ENCODE results near the gene HOMEZ. TPM values are rescaled to one million over a fixed set of nuclear protein-coding genes. Genes with fewer than 3 reads are reported as not detected.

The HOMEZ gene
- total and polyA plus RNA-seq, 2 donors (not counting 3 experiments of a cell fraction or from before 2014, with no cell fraction given), result 11.3 to 16.8 TPM

DNA sequence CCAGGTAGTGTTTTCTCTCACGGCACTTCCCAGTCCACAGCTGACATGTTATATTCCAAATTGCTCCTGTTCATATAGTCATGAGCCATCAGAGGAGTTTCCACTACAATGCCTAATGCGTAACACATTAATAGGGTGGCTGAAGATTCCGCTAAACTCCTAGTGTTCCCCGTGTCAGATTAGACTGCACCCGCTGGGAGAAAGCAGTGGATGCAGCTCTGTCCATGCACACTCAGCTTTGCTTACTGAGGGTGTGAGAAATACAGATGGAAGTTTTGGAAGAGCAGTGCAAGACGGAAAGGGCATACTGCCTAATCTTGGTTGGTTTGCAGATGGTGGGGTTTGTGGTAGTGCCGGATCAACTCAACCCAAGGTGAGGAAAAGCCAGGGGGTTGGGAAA is 11.2 kb upstream of the HOMEZ start:
- FAIRE-seq, result no peak

More for the DNA sequence above, 11.2 kb upstream of the HOMEZ start:
- H3K27me3 ChIP-seq (ENCODE audit: control insufficient read depth in 2 of 2, insufficient read depth in 2 of 2, low read length in 2 of 2), result peaks cover 6% of the 10 kb centered on the region in 2 experiments
- no peak overlapping the region for H3K4me2 ChIP-seq (ENCODE audit: insufficient read depth, low read length)
- peaks cover 9% of the 10 kb centered on the region for H3K4me1 ChIP-seq (ENCODE audit: control insufficient read depth, extremely low read depth, insufficient read depth, low read length)
- no peak overlapping the region for H2AFZ ChIP-seq (ENCODE audit: low read depth, low read length)
- CTCF ChIA-PET, result interaction anchor here (1.4 to 2.5 kb wide), 4 partner anchors 11 to 177 kb away, joined by 4 to 20 read pairs (median 6); partner anchors contain the start of gene HOMEZ
- H4K20me1 ChIP-seq (replicated peaks; ENCODE audit: control insufficient read depth, extremely low read depth, insufficient read depth, low read length), result no peaks in the 10 kb centered on the region
- H3K9me1 ChIP-seq (replicated peaks; ENCODE audit: control insufficient read depth, extremely low read depth, insufficient read depth, low read length), result no peaks in the 10 kb centered on the region
- BruUV-seq (replicated peaks), result no TSS peak
- no peak overlapping the region for H3K9ac ChIP-seq (replicated peaks; ENCODE audit: extremely low read depth, insufficient read depth, low read length)
- dilution Hi-C loops (cut with MboI; ENCODE audit: extremely low pct_ligation_motif_present, low sequenced_read_pairs) (no loop called here), intact Hi-C loops (cut with micrococcal nuclease) (no loop called here)
- H3K79me2 ChIP-seq (ENCODE audit: control insufficient read depth, insufficient read depth, low read length), result no peaks in the 10 kb centered on the region
- no peak overlapping the region for H3K27ac ChIP-seq (ENCODE audit: insufficient read depth, low read depth, low read length)
- H3K36me3 ChIP-seq (ENCODE audit: control insufficient read depth in 2 of 2, extremely low read depth in 1 of 2, insufficient read depth in 2 of 2, low read length in 2 of 2), result no peaks in the 10 kb centered on the region
- POLR2A ChIA-PET, result no interaction called here
- no peaks in the 10 kb centered on the region for H3K9me3 ChIP-seq (replicated peaks; ENCODE audit: control insufficient read depth, insufficient read depth, low read length)
- no peak for DNase-seq (ENCODE audit: low read depth, low spot score)
- H3K4me3 ChIP-seq (replicated peaks in 1 of 3; ENCODE audit: insufficient read depth in 1 of 3, low read depth in 1 of 3, low read length in 3 of 3), result no peak overlapping the region
- TF ChIP-seq, protein P1, sequence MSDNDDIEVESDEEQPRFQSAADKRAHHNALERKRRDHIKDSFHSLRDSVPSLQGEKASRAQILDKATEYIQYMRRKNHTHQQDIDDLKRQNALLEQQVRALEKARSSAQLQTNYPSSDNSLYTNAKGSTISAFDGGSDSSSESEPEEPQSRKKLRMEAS (IDR thresholded peaks at IDR 0.05; ENCODE audit: insufficient read depth, insufficient read length), result no peak
- TF ChIP-seq GATA2 (IDR thresholded peaks at IDR 0.05; ENCODE audit: insufficient read depth, insufficient read length, low read depth, low read length), result no peak
- TF ChIP-seq EZH2 (IDR thresholded peaks at IDR 0.05; ENCODE audit: borderline replicate concordance, low read depth, low read length, severe bottlenecking), result no peak
- TF ChIP-seq, protein P2, sequence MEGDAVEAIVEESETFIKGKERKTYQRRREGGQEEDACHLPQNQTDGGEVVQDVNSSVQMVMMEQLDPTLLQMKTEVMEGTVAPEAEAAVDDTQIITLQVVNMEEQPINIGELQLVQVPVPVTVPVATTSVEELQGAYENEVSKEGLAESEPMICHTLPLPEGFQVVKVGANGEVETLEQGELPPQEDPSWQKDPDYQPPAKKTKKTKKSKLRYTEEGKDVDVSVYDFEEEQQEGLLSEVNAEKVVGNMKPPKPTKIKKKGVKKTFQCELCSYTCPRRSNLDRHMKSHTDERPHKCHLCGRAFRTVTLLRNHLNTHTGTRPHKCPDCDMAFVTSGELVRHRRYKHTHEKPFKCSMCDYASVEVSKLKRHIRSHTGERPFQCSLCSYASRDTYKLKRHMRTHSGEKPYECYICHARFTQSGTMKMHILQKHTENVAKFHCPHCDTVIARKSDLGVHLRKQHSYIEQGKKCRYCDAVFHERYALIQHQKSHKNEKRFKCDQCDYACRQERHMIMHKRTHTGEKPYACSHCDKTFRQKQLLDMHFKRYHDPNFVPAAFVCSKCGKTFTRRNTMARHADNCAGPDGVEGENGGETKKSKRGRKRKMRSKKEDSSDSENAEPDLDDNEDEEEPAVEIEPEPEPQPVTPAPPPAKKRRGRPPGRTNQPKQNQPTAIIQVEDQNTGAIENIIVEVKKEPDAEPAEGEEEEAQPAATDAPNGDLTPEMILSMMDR (IDR thresholded peaks at IDR 0.05; ENCODE audit: extremely low read depth in 1 of 2, insufficient read depth in 1 of 2, low read depth in 1 of 2, low read length in 2 of 2), result no peak
- no peak for TF ChIP-seq POLR2AphosphoS5 (IDR thresholded peaks at IDR 0.05; ENCODE audit: insufficient read depth, low read depth, low read length)
- no peak for TF ChIP-seq FOS (IDR thresholded peaks at IDR 0.05; ENCODE audit: borderline replicate concordance, insufficient read depth, low read length)
- no peak for TF ChIP-seq POLR2A (IDR thresholded peaks at IDR 0.05; ENCODE audit: low read depth, low read length)
- TF ChIP-seq MYC (IDR thresholded peaks at IDR 0.05; ENCODE audit: low read depth, low read length), result no peak
- no peak for TF ChIP-seq JUN (IDR thresholded peaks at IDR 0.05; ENCODE audit: borderline replicate concordance, insufficient read depth, insufficient read length, low read depth)

All from endothelial cell of umbilical vein (primary cell).